ENCODE results near the gene SETD5. TPM values are rescaled to one million over a fixed set of nuclear protein-coding genes. Genes with fewer than 3 reads are reported as not detected.

The SETD5 gene
- total and polyA plus RNA-seq, 2 of the 4 experiments (the other 2 are of a cell fraction): 42.7 to 62.9 TPM

GRCh38 chr3:9435316-9435715 lies 37.9 kb downstream of the SETD5 start (continued):
- TF ChIP-seq CEBPB (IDR thresholded peaks at IDR 0.05; ENCODE audit: low read depth, low read length) (no peak), MXI1 (IDR thresholded peaks at IDR 0.05; ENCODE audit: borderline replicate concordance, low read depth, low read length) (no peak), RFX5 (IDR thresholded peaks at IDR 0.05; ENCODE audit: low read depth, low read length) (no peak), SMC3 (IDR thresholded peaks at IDR 0.05; ENCODE audit: low read depth, low read length) (no peak)

- CTCF ChIA-PET: no interaction called here
- Histone ChIP-seq H4K20me1 (ENCODE audit: insufficient read depth, low read length) (peaks cover 48% of the 10 kb centered on the region; the same call in 1 of the 2 replicates), H2BK5ac (ENCODE audit: low read depth, low read length, poor library complexity, severe bottlenecking) (no peak overlapping the region), H3K4me3 (ENCODE audit: insufficient read depth, low read depth, low read length) (no peak overlapping the region), H3K4me1 (ENCODE audit: control insufficient read depth, insufficient read depth, low read length) (no peaks in the 10 kb centered on the region; the same call in 1 of the 2 replicates), H3K18ac (ENCODE audit: low read depth, low read length) (no peak overlapping the region), H2AK5ac (ENCODE audit: low read depth, low read length) (no peak overlapping the region), H3K27me3 (ENCODE audit: control insufficient read depth, insufficient read depth, low read length) (no peaks in the 10 kb centered on the region), H2BK15ac (ENCODE audit: low read depth, low read length) (no peak overlapping the region), H2BK120ac (ENCODE audit: low read depth, low read length) (no peak overlapping the region), H2AFZ (replicated peaks; ENCODE audit: low read length, poor library complexity) (no peak overlapping the region), H3K9me3 (ENCODE audit: control insufficient read depth, insufficient read depth, low read length) (no peaks in the 10 kb centered on the region), H3K27ac (ENCODE audit: insufficient read depth, low read length) (no peak overlapping the region), H3K9ac (ENCODE audit: low read depth, low read length) (no peak overlapping the region), H2BK20ac (ENCODE audit: low read depth, low read length) (no peak overlapping the region), H3K79me1 (ENCODE audit: low read depth in 1 of 2, low read length in 2 of 2) (peaks cover 29 to 49% of the 10 kb centered on the region in 2 experiments), H3K23ac (ENCODE audit: low read depth, low read length) (no peak overlapping the region), H2AK9ac (replicated peaks; ENCODE audit: low read depth, low read length, poor library complexity) (no peak overlapping the region), H3K56ac (ENCODE audit: extremely low read depth, insufficient read depth, low read length) (no peak overlapping the region), H4K5ac (ENCODE audit: low read depth, low read length) (no peak overlapping the region), H3K36me3 (ENCODE audit: control insufficient read depth, insufficient read depth, low read length) (peaks cover 68% of the 10 kb centered on the region), H4K8ac (ENCODE audit: low read depth in 2 of 2, low read length in 2 of 2) (no peak overlapping the region), H3K4me2 (ENCODE audit: low read depth, low read length) (no peak overlapping the region), H4K91ac (ENCODE audit: insufficient read depth, low read depth, low read length) (no peak overlapping the region), H3K9me1 (ENCODE audit: insufficient read depth, low read length) (peaks cover 12% of the 10 kb centered on the region), H3K14ac (replicated peaks; ENCODE audit: low read depth, low read length) (no peak overlapping the region), H3K4ac (ENCODE audit: low read depth, low read length) (no peak overlapping the region)
- no TSS peak for BruUV-seq (replicated peaks)
- in situ Hi-C loops (cut with MboI; ENCODE audit: low sequenced_read_pairs) (loop anchor here (5.0 kb wide), 2 partner anchors 33 to 67 kb away; no protein-coding TSS in a partner anchor), dilution Hi-C loops (cut with HindIII; ENCODE audit: low sequenced_read_pairs, unreplicated experiment) (no loop called here), intact Hi-C loops (cut with micrococcal nuclease) (loop anchor here (5.0 kb wide), 1 partner anchor 42 kb away; the partner anchor contains the start of gene SETD5)
- WGBS, 2 experiments (ENCODE audit: extremely low coverage in 2 of 2, insufficient read length in 1 of 2): no CpG with 5 or more reads among the region's 1 CpG
- peak; percentile 33; the same call in 1 of the 2 replicates for ATAC-seq (ENCODE audit: low read depth)
- POLR2A ChIA-PET (ENCODE audit: unreplicated experiment): no interaction called here
- peak; percentile 33 for DNase-seq
- TF ChIP-seq FOS (IDR thresholded peaks at IDR 0.05; ENCODE audit: low read depth, low read length) (no peak), SMC3 (IDR thresholded peaks at IDR 0.05; ENCODE audit: low read depth, low read length) (no peak), CTCF (conservative IDR thresholded peaks at IDR 0.05; ENCODE audit: low read depth, low read length) (no peak), MXI1 (IDR thresholded peaks at IDR 0.05; ENCODE audit: borderline replicate concordance, low read depth, low read length) (no peak), BHLHE40 (IDR thresholded peaks at IDR 0.05; ENCODE audit: low read depth, low read length) (no peak), RCOR1 (IDR thresholded peaks at IDR 0.05; ENCODE audit: insufficient replicate concordance, low read length) (no peak), ELK1 (IDR thresholded peaks at IDR 0.05; ENCODE audit: borderline replicate concordance, low read depth, low read length) (no peak), CHD1 (IDR thresholded peaks at IDR 0.05; ENCODE audit: low read depth, low read length) (no peak), RFX5 (IDR thresholded peaks at IDR 0.05; ENCODE audit: low read depth, low read length) (no peak), MAFK (IDR thresholded peaks at IDR 0.05; ENCODE audit: low read depth, low read length) (no peak), RAD21 (IDR thresholded peaks at IDR 0.05; ENCODE audit: low read length) (no peak), MAZ (IDR thresholded peaks at IDR 0.05; ENCODE audit: borderline replicate concordance, low read depth, low read length) (no peak), POLR2A (IDR thresholded peaks at IDR 0.05; ENCODE audit: low read depth, low read length) (no peak), NFE2L2 (IDR thresholded peaks at IDR 0.05; ENCODE audit: low read depth, low read length) (no peak)
These were observed 41.9 kb downstream of the SETD5 start for GRCh38 chr3:9439331-9439730.

All from IMR-90 (cell line).